Small intestine (tissue), 7 donors: Measurements from ENCODE around the gene APMAP. TPM values are rescaled to one million over a fixed set of nuclear protein-coding genes. Genes with fewer than 3 reads are reported as not detected.
A peak's percentile ranks its signal among the peaks of the same experiment; 100 is the strongest.
"Not testable (repeated sequence)": the region's sequence is repeated elsewhere in the genome, so short reads cannot be mapped to it uniquely, and the experiment has no call there.

Source experiments
- DNase-seq, 2 donors: peaks; one replicate each; pipeline versions ENCODE4 v3.0.0 to v3.0.0-alpha.2; 2013
- FAIRE-seq: peaks from 2 replicates; lab custom pipeline; 2012; peaks lifted over from hg19 to GRCh38; lab: Jason Lieb, UNC
- H3K27ac ChIP-seq, 3 donors: one replicate each; pipeline ENCODE4 v1.5.1; 2013; ENCODE audit warnings: low read length in 2 of 3, mild to moderate bottlenecking in 2 of 3, control low read depth in 1 of 3, inconsistent platforms in 1 of 3, low read depth in 1 of 3, moderate library complexity in 1 of 3
- H3K27me3 ChIP-seq, 3 donors: one replicate each; pipeline ENCODE4 v1.6.1; 2013; ENCODE audit warnings: low read length in 3 of 3, inconsistent platforms in 1 of 3; ENCODE audit not compliant: control insufficient read depth in 3 of 3, insufficient read depth in 3 of 3
- H3K36me3 ChIP-seq, 3 donors: one replicate each; pipeline ENCODE4 v1.6.1; 2013; ENCODE audit warnings: low read length in 3 of 3, inconsistent platforms in 1 of 3, low read depth in 1 of 3, mild to moderate bottlenecking in 1 of 3, moderate library complexity in 1 of 3; ENCODE audit not compliant: control insufficient read depth in 3 of 3, insufficient read depth in 2 of 3
- H3K4me1 ChIP-seq, 3 donors: one replicate each; pipeline ENCODE4 v1.6.1; 2013; ENCODE audit warnings: low read length in 2 of 3, inconsistent platforms in 1 of 3, low read depth in 1 of 3, mild to moderate bottlenecking in 1 of 3, moderate library complexity in 1 of 3; ENCODE audit not compliant: control insufficient read depth in 3 of 3, insufficient read depth in 2 of 3
- H3K4me3 ChIP-seq, 3 donors: one replicate each; pipeline ENCODE4 v1.5.1; 2013; ENCODE audit warnings: low read length in 3 of 3, control low read depth in 1 of 3, inconsistent platforms in 1 of 3, low read depth in 1 of 3, mild to moderate bottlenecking in 1 of 3, moderate library complexity in 1 of 3
- H3K9me3 ChIP-seq, 2 donors: one replicate each; pipeline ENCODE4 v1.6.1; 2013; ENCODE audit warnings: low read depth in 1 of 2, low read length in 1 of 2; ENCODE audit not compliant: control insufficient read depth in 2 of 2, insufficient read depth in 1 of 2
- WGBS, 3 donors: extraction: QIAGEN DNeasy Blood & Tissue Kit; methylation state at CpG; one replicate each; pipeline ENCODE4 v1.1.7; 2013; 5-methylcytosine and 5-hydroxymethylcytosine counted together
- polyA plus RNA-seq, 4 donors: library from polyadenylated mRNA; stranded (reverse) in 3 of 4; unstranded in 1 of 4; fragments of 200-250 nt in 3 of 4; fragments of 120-200 nt in 1 of 4; gene quantifications; one replicate each; pipeline versions ENCODE4 v1.2.1 to v1.2.3, GENCODE V29; 2013
- donor health status: healthy with polysubstance abuse.
- donor health status: control.
- donor health status: control.
- donor health status: Bipolar disorder and iron deficiency.
- donor health status: healthy.

APMAP gene
- polyA plus RNA-seq, 4 donors = 12.3 to 50.9 (median 34.1) TPM

GRCh38 chr20:24933266-24933908, 59.2 kb downstream of the APMAP start:
- no peaks in the 10 kb centered on the region for H3K36me3 ChIP-seq
- peaks cover 0 to 13% of the 10 kb centered on the region in 2 donors for H3K9me3 ChIP-seq
- H3K27me3 ChIP-seq = no peaks in the 10 kb centered on the region
- no peak for DNase-seq
- H3K4me3 ChIP-seq = no peak overlapping the region
- no peak for FAIRE-seq
- WGBS, 3 donors = 83 to 86% (median 84%) methylated on average over 7 of the region's 7 CpGs
- H3K4me1 ChIP-seq = peaks cover 0 to 18% (median 5%) of the 10 kb centered on the region in 3 donors
- no peak overlapping the region for H3K27ac ChIP-seq

- H3K4me1 ChIP-seq = peaks cover 0 to 18% (median 5%) of the 10 kb centered on the region in 3 donors
- not testable (repeated sequence) for FAIRE-seq, H3K27me3 ChIP-seq, H3K27ac ChIP-seq, H3K36me3 ChIP-seq, DNase-seq, H3K4me3 ChIP-seq
- 55 to 81% (median 57%) methylated on average over 1 of the region's 1 CpG for WGBS, 3 donors
- H3K9me3 ChIP-seq = peaks cover 0 to 13% of the 10 kb centered on the region in 2 donors
Observed at GRCh38 chr20:24931893-24932292, 60.7 kb downstream of the APMAP start.

GRCh38 chr20:24930724-24931688, 61.5 kb downstream of the APMAP start:
- not testable (repeated sequence) for H3K9me3 ChIP-seq, FAIRE-seq, H3K27me3 ChIP-seq, H3K36me3 ChIP-seq
- 20 to 61% (median 40%) methylated on average over 15 of the region's 15 CpGs for WGBS, 3 donors
- peak overlapping the region in 1 of 3 donors; percentile 18 for H3K4me3 ChIP-seq
- peaks cover 0 to 18% (median 5%) of the 10 kb centered on the region in 3 donors for H3K4me1 ChIP-seq
- H3K27ac ChIP-seq = peak overlapping the region in 2 of 3 donors; percentile 43 to 57
- peak; percentile 20 to 37 for DNase-seq

- 18 to 46% (median 26%) methylated on average over 13 of the region's 13 CpGs for WGBS, 3 donors
- peaks cover 0 to 18% (median 5%) of the 10 kb centered on the region in 3 donors for H3K4me1 ChIP-seq
- DNase-seq = peak; percentile 88
- H3K36me3 ChIP-seq, H3K9me3 ChIP-seq, H3K27me3 ChIP-seq, H3K4me3 ChIP-seq, FAIRE-seq: not testable (repeated sequence)
- peak overlapping the region in 2 of 3 donors; percentile 43 to 57 for H3K27ac ChIP-seq
Observed at GRCh38 chr20:24929867-24930723, 62.5 kb downstream of the APMAP start.

GRCh38 chr20:24929259-24929658, 63.3 kb downstream of the APMAP start:
- not testable (repeated sequence) for H3K27ac ChIP-seq, DNase-seq, H3K4me3 ChIP-seq, FAIRE-seq, H3K36me3 ChIP-seq, H3K27me3 ChIP-seq, H3K9me3 ChIP-seq
- 84 to 92% (median 85%) methylated on average over 5 of the region's 5 CpGs for WGBS, 3 donors
- H3K4me1 ChIP-seq = peaks cover 0 to 12% (median 5%) of the 10 kb centered on the region in 3 donors

GRCh38 chr20:24920706-24921105, 71.8 kb downstream of the APMAP start:
- H3K4me3 ChIP-seq, H3K27ac ChIP-seq, DNase-seq, H3K27me3 ChIP-seq, FAIRE-seq, H3K9me3 ChIP-seq, H3K36me3 ChIP-seq, H3K4me1 ChIP-seq: not testable (repeated sequence)
- WGBS, 3 donors = 62 to 73% (median 70%) methylated on average over 3 of the region's 3 CpGs

- H3K27me3 ChIP-seq, H3K27ac ChIP-seq, H3K9me3 ChIP-seq, H3K36me3 ChIP-seq, H3K4me1 ChIP-seq, H3K4me3 ChIP-seq, DNase-seq, FAIRE-seq: not testable (repeated sequence)
- WGBS, 3 donors = 92 to 93% (median 93%) methylated on average over 15 of the region's 15 CpGs
Observed at GRCh38 chr20:24919665-24920064, 72.9 kb downstream of the APMAP start.
